Upper lobe of right lung (tissue), 1 donor: Measurements from ENCODE around the gene RAD51B. TPM values are rescaled to one million over a fixed set of nuclear protein-coding genes. Genes with fewer than 3 reads are reported as not detected.
A peak's percentile ranks its signal among the peaks of the same experiment; 100 is the strongest.

ENCODE experiments used
- ATAC-seq: fragments of 200-7000 bp; cut with Tn5 transposase; one replicate; pipeline ENCODE4 v1.9.1; 2020; ENCODE audit warnings: mild to moderate bottlenecking, moderate library complexity
- DNase-seq: peaks from one replicate; pipeline ENCODE4 v3.0.0-alpha.2; 2020
- H3K27ac ChIP-seq: fragments of 200-600 bp; one replicate; pipeline ENCODE4 v1.8.0; 2022
- H3K27me3 ChIP-seq: fragments of 200-600 bp; one replicate; pipeline ENCODE4 v1.8.0; 2022; ENCODE audit warnings: mild to moderate bottlenecking
- H3K36me3 ChIP-seq: fragments of 200-600 bp; one replicate; pipeline ENCODE4 v1.8.0; 2022
- H3K4me1 ChIP-seq: fragments of 200-600 bp; one replicate; pipeline ENCODE4 v1.8.0; 2022
- H3K4me3 ChIP-seq: fragments of 200-600 bp; one replicate; pipeline ENCODE4 v1.8.0; 2022; ENCODE audit warnings: mild to moderate bottlenecking
- H3K9me3 ChIP-seq: fragments of 200-600 bp; one replicate; pipeline ENCODE4 v1.8.0; 2022
- intact Hi-C: fragments of 100-400 bp; cut with DNase I; formaldehyde crosslinking; loops from one replicate; pipeline ENCODE4 v1.11.0; 2022
- total RNA-seq: library from RNA; stranded (reverse); fragmentation: NEBNext Ultra II Directional; extraction: Animal tissue kit (Norgen Biotek cat#: 25700); gene quantifications from one replicate; pipeline ENCODE4 v1.2.1, GENCODE V29; 2021
- TF ChIP-seq, protein P1 (sequence below): fragments of 200-600 bp; IDR thresholded peaks from one replicate; pipeline ENCODE4 v1.8.0; 2022; ENCODE audit warnings: antibody characterized with exemption
- donor health status: DM: no; HTN: yes; CAD: no; lungs with severe emphysema.

RAD51B gene
- total RNA-seq, 1 donor from 2014 or later: 11.5 TPM

DNA sequence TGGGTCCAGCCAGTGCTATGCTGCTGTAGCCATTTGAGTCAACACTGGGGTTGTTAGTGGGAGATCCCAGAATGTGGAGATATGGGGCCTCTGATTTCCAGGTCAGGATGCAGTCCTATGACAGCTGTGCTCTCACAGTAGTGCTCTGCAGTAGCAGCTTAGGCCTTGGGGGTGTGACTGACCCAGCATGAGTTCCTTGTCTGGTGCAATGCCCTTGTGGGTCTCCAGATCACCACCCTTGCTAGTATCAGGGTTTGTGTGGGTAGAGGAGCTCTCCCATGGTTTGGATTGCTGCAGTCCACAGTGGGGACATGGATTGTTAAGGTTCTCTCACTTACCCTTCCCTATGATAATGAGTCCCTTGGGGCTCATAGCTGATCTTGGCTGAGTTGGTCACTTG is 113.7 kb downstream of the RAD51B start:
- Histone ChIP-seq H3K27me3 (no peaks in the 10 kb centered on the region), H3K36me3 (no peaks in the 10 kb centered on the region), H3K4me3 (no peak overlapping the region), H3K9me3 (peaks cover 8% of the 10 kb centered on the region), H3K4me1 (peaks cover 7% of the 10 kb centered on the region), H3K27ac (no peak overlapping the region)
- peak; percentile 50 for ATAC-seq
- TF ChIP-seq, protein P1, sequence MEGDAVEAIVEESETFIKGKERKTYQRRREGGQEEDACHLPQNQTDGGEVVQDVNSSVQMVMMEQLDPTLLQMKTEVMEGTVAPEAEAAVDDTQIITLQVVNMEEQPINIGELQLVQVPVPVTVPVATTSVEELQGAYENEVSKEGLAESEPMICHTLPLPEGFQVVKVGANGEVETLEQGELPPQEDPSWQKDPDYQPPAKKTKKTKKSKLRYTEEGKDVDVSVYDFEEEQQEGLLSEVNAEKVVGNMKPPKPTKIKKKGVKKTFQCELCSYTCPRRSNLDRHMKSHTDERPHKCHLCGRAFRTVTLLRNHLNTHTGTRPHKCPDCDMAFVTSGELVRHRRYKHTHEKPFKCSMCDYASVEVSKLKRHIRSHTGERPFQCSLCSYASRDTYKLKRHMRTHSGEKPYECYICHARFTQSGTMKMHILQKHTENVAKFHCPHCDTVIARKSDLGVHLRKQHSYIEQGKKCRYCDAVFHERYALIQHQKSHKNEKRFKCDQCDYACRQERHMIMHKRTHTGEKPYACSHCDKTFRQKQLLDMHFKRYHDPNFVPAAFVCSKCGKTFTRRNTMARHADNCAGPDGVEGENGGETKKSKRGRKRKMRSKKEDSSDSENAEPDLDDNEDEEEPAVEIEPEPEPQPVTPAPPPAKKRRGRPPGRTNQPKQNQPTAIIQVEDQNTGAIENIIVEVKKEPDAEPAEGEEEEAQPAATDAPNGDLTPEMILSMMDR: no peak
- no peak for DNase-seq
- intact Hi-C loops: loop anchor here (10.0 kb wide), 1 partner anchor 892 kb away; no protein-coding TSS in a partner anchor

DNA sequence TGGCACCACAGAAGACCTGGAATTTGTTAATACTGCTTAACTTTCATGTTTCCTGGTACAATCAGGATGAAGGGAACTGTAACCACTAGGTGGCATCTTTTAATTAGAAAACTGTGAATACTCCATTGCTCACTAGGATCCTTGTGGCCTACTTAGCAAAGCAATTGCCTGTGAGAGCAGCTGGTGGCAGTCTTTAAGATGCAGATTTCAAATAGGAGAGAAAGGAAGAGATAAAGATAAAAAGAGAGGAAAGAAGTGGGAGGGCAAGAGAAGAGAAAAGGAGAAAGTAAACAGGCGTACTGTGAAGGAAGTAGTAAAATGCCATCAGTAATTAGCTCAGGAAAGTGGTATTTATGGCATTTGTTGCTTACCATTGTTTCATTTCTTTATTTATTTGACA is 114.5 kb downstream of the RAD51B start:
- ATAC-seq (peak; percentile 94), DNase-seq (no peak)
- intact Hi-C loops: loop anchor here (10.0 kb wide), 1 partner anchor 891 kb away; no protein-coding TSS in a partner anchor
- Histone ChIP-seq H3K27me3 (no peaks in the 10 kb centered on the region), H3K27ac (no peak overlapping the region), H3K36me3 (no peaks in the 10 kb centered on the region), H3K4me1 (peaks cover 7% of the 10 kb centered on the region), H3K4me3 (no peak overlapping the region), H3K9me3 (peaks cover 8% of the 10 kb centered on the region)
- TF ChIP-seq, protein P1: peak; percentile 80

DNA sequence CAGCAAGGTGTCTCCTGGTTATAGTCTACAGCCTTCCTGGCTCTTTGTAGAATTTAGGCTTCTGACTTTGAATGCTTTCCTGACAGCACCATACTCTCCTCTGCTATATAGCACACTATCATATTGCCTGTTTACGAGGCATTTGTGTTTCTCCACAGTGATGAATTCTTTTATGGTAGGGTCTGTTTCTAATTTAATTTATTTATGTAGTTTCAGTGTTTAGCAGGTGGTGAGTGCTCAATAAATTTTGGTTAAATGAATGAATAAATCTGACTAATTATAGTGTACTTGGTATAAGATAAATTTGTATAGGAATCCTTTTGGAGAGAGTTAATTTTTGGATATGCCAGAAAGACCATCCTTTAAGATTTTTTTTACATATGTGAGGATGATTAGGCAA is 115.3 kb downstream of the RAD51B start:
- TF ChIP-seq, protein P1: no peak
- DNase-seq (no peak), ATAC-seq (no peak)
- Histone ChIP-seq H3K36me3 (no peaks in the 10 kb centered on the region), H3K9me3 (peaks cover 8% of the 10 kb centered on the region), H3K27ac (peak overlapping the region; percentile 1), H3K27me3 (no peaks in the 10 kb centered on the region), H3K4me3 (no peak overlapping the region), H3K4me1 (peaks cover 7% of the 10 kb centered on the region)
- intact Hi-C loops: loop anchor here (10.0 kb wide), 1 partner anchor 890 kb away; no protein-coding TSS in a partner anchor

DNA sequence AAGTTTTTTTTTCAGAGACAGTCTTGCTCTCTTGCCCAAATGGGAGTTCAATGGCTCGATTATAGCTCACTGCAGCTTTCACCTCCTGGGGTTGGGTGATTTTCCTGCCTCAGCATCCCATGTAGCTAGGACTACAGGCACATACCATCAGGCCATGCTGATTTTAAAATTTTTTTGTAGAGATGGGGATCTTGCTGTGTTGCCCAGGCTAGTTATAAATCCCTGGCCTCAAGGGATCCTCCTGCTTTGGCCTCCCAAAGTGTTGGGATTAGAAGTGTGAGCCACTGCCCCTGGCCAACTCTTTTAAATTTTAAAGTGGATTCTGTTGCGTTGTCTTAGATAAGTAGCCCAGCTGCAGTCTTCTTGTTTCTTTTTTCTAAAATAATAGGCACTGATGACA is 115.8 kb downstream of the RAD51B start:
- DNase-seq: no peak
- Histone ChIP-seq H3K36me3 (no peaks in the 10 kb centered on the region), H3K9me3 (peaks cover 4% of the 10 kb centered on the region), H3K27ac (no peak overlapping the region), H3K27me3 (no peaks in the 10 kb centered on the region), H3K4me3 (no peak overlapping the region), H3K4me1 (peaks cover 10% of the 10 kb centered on the region)
- ATAC-seq: no peak
- intact Hi-C loops: loop anchor here (10.0 kb wide), 1 partner anchor 889 kb away; no protein-coding TSS in a partner anchor
- TF ChIP-seq, protein P1: no peak

DNA sequence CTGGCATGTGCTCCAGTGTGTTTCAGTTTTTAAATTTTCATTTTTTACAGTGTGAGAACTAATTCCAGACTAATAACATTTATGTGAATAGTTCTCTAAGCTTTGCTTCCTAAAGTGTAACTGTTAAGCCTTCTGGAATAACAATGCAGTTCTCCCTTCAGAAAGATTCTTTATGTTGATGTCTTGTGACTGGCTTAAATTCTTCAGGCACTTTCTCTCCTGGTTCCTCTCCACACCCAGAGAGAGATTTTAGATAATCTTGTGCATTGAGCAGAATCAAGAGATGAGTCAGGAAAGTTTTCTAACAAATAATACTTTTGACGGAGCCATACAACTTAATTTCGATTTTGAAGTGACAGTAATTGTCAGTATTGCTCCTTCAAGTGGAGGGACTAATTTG is 118.5 kb downstream of the RAD51B start:
- Histone ChIP-seq H3K9me3 (no peaks in the 10 kb centered on the region), H3K4me3 (no peak overlapping the region), H3K4me1 (peaks cover 32% of the 10 kb centered on the region), H3K27me3 (no peaks in the 10 kb centered on the region), H3K27ac (no peak overlapping the region), H3K36me3 (no peaks in the 10 kb centered on the region)
- intact Hi-C loops: loop anchor here (10.0 kb wide), 1 partner anchor 887 kb away; no protein-coding TSS in a partner anchor
- no peak for ATAC-seq
- DNase-seq: no peak
- TF ChIP-seq, protein P1: no peak
